ENCODE data around the gene PLVAP. TPM values are rescaled to one million over a fixed set of nuclear protein-coding genes. Genes with fewer than 3 reads are reported as not detected.
A peak's percentile ranks its signal among the peaks of the same experiment; 100 is the strongest.

Gene PLVAP
- total and polyA plus RNA-seq, 2 donors, result 23.6 to 289 TPM

GRCh38 chr19:17322854-17323253 lies 54.3 kb downstream of the PLVAP start:
- WGBS, result 68% methylated on average over 10 of the region's 10 CpGs
- H3K4me1 ChIP-seq (ENCODE audit: insufficient read depth), result peaks cover 2% of the 10 kb centered on the region
- peaks cover 5% of the 10 kb centered on the region for H3K36me3 ChIP-seq (ENCODE audit: insufficient read depth)
- H3K27ac ChIP-seq (ENCODE audit: low read depth), result no peak overlapping the region
- H3K4me3 ChIP-seq (ENCODE audit: low read depth, low read length), result no peak overlapping the region
- DNase-seq (ENCODE audit: extremely low spot score), result no peak

GRCh38 chr19:17321655-17322489 lies 55.3 kb downstream of the PLVAP start:
- H3K27ac ChIP-seq (ENCODE audit: low read depth), result no peak overlapping the region
- 88% methylated on average over 19 of the region's 19 CpGs for WGBS
- H3K36me3 ChIP-seq (ENCODE audit: insufficient read depth), result peaks cover 5% of the 10 kb centered on the region
- H3K4me3 ChIP-seq (ENCODE audit: low read depth, low read length), result no peak overlapping the region
- H3K4me1 ChIP-seq (ENCODE audit: insufficient read depth), result peaks cover 2% of the 10 kb centered on the region
- no peak for DNase-seq (ENCODE audit: extremely low spot score)

DNA sequence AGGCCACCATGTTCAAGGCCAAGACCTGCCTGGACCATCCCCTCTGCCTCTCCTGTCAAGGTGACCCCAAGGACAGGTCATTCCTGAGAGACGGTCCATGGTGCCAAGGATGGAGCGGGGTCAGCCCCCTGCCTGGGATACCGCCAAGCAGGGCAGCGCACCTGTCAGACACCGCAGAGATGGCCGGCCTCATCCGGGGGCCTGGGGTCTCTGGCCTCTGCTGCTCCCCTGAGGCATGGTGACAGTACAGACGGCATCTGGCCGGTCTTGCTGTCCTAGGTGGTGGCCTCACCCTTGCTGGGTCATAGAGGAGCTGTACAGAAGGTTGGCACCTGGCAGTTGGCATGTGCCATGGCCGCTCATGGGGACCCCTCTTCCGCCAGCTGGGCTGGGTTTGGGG lies 56.7 kb downstream of the PLVAP start:
- no peak for DNase-seq (ENCODE audit: extremely low spot score)
- Histone ChIP-seq H3K36me3 (ENCODE audit: insufficient read depth) (peaks cover 5% of the 10 kb centered on the region), H3K27ac (ENCODE audit: low read depth) (no peak overlapping the region), H3K4me1 (ENCODE audit: insufficient read depth) (peaks cover 2% of the 10 kb centered on the region), H3K4me3 (ENCODE audit: low read depth, low read length) (no peak overlapping the region)
- WGBS, result 84% methylated on average over 11 of the region's 11 CpGs

GRCh38 chr19:17319473-17320238 lies 57.5 kb downstream of the PLVAP start:
- WGBS, result 94% methylated on average over 40 of the region's 40 CpGs
- H3K4me1 ChIP-seq (ENCODE audit: insufficient read depth), result peaks cover 2% of the 10 kb centered on the region
- no peak overlapping the region for H3K27ac ChIP-seq (ENCODE audit: low read depth)
- H3K36me3 ChIP-seq (ENCODE audit: insufficient read depth), result peaks cover 5% of the 10 kb centered on the region
- no peak for DNase-seq (ENCODE audit: extremely low spot score)
- no peak overlapping the region for H3K4me3 ChIP-seq (ENCODE audit: low read depth, low read length)

- 84% methylated on average over 6 of the region's 6 CpGs for WGBS
- peaks cover 2% of the 10 kb centered on the region for H3K4me1 ChIP-seq (ENCODE audit: insufficient read depth)
- DNase-seq (ENCODE audit: extremely low spot score), result no peak
- no peak overlapping the region for H3K4me3 ChIP-seq (ENCODE audit: low read depth, low read length)
- no peak overlapping the region for H3K27ac ChIP-seq (ENCODE audit: low read depth)
- H3K36me3 ChIP-seq (ENCODE audit: insufficient read depth), result peaks cover 5% of the 10 kb centered on the region
Observed at GRCh38 chr19:17318966-17319365, 58.2 kb downstream of the PLVAP start.

DNA sequence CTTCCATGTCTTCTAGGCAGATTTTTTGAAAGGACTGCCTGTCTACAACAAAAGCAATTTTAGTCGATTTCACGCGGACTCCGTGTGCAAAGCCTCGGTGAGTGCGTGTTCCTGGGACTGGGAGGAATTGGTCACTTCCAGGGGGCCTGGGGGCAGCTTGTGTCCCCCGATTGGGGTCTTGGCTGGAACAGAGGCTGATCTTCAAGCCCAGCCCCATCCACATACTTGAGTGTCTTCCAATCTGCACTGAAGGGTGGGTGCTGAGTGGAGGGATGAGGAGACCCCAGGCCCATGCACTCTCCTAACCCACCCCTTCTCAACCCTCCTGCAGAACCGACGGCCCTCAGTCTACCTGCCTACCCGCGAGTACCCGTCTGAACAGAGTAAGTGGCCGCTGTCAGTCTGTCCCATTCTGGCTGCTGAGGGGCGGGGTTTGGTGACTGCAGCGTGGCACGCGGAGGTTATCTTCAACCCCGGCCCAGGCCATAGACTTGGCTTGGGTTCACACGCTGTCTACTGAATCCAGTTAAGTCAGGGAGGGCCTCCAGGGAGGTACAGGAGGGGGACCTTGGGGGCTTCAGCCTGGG lies 63.0 kb downstream of the PLVAP start:
- DNase-seq (ENCODE audit: extremely low spot score), result no peak
- no peak overlapping the region for H3K27ac ChIP-seq (ENCODE audit: low read depth)
- WGBS, result 93% methylated on average over 19 of the region's 19 CpGs
- H3K4me3 ChIP-seq (ENCODE audit: low read depth, low read length), result no peak overlapping the region
- no peaks in the 10 kb centered on the region for H3K36me3 ChIP-seq (ENCODE audit: insufficient read depth)
- no peaks in the 10 kb centered on the region for H3K4me1 ChIP-seq (ENCODE audit: insufficient read depth)

DNA sequence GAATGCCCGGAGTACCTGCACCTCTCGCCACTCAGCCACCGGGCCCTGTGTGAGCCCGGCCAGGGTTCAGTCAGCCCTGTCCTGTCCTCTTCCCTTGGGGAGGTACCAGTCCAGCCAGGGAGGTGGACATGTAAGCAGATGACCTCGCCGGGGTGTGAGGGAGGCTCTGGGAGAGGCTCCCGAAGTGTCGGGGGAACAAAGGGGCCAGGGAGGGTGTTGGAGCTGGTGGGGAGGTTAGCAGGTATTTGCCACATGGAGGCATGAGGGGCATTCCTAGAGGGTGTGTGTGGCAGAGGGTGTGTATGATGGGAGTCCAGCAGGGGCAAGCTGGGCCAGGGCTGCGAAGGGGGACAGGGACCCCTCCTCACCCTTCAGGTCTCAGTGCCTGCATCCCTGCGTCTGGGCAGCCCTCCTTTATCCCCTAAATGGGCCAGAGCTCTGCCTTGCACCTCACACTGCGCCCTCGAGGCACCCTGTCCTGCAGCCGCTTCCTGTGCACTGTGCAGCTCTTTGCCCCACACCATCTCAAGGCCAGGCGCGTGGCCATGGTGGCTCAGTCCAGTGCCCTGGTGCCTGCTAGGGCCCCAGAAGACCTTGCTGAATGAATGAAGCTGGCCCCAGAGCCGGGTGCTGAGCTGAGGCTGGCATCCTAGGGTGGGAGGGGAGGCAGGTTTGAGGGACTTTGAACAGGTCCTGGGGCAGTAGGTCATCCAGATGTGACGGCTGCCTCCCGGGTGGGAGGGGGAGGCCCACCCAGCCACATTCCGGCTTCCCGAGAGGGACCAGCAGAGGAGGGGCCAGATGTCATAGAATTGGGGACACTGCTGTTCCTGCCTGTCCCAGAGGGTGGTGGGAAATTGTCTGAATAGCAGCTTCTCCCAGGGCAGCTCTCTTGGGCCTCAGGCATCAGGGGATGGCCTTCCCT lies 64.7 kb downstream of the PLVAP start:
- H3K27ac ChIP-seq (ENCODE audit: low read depth), result no peak overlapping the region
- H3K36me3 ChIP-seq (ENCODE audit: insufficient read depth), result no peaks in the 10 kb centered on the region
- DNase-seq (ENCODE audit: extremely low spot score), result no peak
- WGBS, result 89% methylated on average over 20 of the region's 20 CpGs
- H3K4me3 ChIP-seq (ENCODE audit: low read depth, low read length), result no peak overlapping the region
- H3K4me1 ChIP-seq (ENCODE audit: insufficient read depth), result no peaks in the 10 kb centered on the region

DNA sequence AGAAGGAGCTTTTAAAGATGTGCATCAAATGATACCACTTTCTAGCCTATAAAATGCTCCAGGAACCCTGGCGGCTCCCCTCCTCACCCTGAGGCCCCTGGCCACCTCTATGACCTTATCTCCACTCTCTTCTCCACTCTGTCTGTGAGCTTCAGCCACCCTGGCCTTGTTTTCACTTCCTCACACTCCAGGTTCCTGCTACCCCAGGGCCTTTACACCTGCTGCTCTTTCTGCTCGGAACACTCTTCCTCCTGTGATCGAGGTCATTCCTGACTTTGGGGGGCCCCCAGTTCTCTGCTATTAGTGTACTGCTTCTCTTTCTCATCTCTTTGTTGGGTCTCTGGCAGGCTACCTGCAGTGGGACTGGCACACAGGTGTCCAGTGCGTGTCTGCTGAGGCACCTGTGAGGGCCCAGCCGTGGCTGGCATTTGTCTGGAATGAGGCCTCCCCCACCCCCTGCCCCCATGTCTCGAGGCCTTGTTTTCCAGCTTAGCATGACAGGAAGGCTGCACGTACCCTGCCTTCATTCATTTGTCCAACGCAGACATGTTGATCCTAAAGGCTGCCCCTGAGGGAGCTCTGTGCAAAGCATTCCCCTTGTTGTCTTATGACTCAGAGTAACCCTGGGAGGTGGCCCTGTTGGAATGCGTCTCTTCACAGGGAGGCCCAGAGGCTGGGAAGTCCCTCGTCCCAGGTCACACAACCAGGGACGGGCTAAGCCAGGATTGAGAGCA lies 65.5 kb downstream of the PLVAP start:
- WGBS, result 74% methylated on average over 11 of the region's 11 CpGs
- Histone ChIP-seq H3K4me1 (ENCODE audit: insufficient read depth) (no peaks in the 10 kb centered on the region), H3K36me3 (ENCODE audit: insufficient read depth) (no peaks in the 10 kb centered on the region), H3K4me3 (ENCODE audit: low read depth, low read length) (no peak overlapping the region), H3K27ac (ENCODE audit: low read depth) (no peak overlapping the region)
- no peak for DNase-seq (ENCODE audit: extremely low spot score)

GRCh38 chr19:17309965-17310461 lies 67.1 kb downstream of the PLVAP start:
- 6% methylated on average over 23 of the region's 23 CpGs for WGBS
- Histone ChIP-seq H3K4me1 (ENCODE audit: insufficient read depth) (no peaks in the 10 kb centered on the region), H3K36me3 (ENCODE audit: insufficient read depth) (no peaks in the 10 kb centered on the region), H3K4me3 (ENCODE audit: low read depth, low read length) (peak overlapping the region; percentile 92), H3K27ac (ENCODE audit: low read depth) (no peak overlapping the region)
- DNase-seq (ENCODE audit: extremely low spot score), result no peak

DNA sequence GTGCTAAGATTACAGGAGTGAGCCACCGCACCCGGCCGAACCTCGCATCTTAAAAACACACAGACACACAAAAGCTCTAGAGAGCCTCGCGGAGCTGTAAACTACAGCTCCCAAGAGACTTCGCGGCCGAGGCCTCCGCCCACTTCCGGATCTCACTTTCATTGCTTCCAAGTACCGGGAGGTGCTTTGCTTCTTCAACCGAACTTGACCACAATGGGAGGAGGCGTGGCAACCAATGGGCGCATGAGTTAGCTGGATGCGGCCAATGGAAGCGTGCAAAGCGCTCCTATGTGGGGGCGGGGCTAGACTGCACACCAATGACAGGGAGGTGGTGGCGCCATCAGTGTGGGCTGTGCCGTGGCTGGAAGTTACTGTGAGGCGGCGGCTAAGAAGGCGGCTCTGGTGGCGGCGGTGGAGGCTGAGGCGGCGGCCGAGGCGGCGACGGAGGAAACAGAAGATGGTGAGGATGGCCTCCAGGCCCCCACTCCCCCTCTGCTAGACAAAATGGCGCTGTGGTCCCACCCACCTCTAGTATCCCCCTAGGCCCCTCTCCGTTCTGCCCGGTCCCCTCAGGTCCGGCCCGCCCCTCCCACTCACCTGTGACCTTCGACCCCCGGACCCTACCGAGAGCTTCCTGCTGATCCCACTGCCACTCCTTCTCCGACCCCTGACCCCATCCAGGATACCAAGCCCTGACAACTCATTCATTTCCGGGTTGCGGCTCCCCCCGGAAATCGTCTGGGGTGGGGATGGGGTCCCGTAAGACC lies 67.8 kb downstream of the PLVAP start, which contains the start of gene DDA1:
Gene DDA1 (plus strand): TSS at position 366 of the 767 bp plus-strand sequence. CDS start 92 bp downstream, at position 458.
- no peaks in the 10 kb centered on the region for H3K4me1 ChIP-seq (ENCODE audit: insufficient read depth)
- peak; percentile 99 for DNase-seq (ENCODE audit: extremely low spot score)
- WGBS, result under 1% methylated on average over 46 of the region's 46 CpGs
- peak within 1 kb of the TSS; percentile 35 for H3K27ac ChIP-seq (ENCODE audit: low read depth)
- H3K4me3 ChIP-seq (ENCODE audit: low read depth, low read length), result peak within 1 kb of the TSS; percentile 92
- H3K36me3 ChIP-seq (ENCODE audit: insufficient read depth), result no peaks in the 10 kb centered on the region

DNA sequence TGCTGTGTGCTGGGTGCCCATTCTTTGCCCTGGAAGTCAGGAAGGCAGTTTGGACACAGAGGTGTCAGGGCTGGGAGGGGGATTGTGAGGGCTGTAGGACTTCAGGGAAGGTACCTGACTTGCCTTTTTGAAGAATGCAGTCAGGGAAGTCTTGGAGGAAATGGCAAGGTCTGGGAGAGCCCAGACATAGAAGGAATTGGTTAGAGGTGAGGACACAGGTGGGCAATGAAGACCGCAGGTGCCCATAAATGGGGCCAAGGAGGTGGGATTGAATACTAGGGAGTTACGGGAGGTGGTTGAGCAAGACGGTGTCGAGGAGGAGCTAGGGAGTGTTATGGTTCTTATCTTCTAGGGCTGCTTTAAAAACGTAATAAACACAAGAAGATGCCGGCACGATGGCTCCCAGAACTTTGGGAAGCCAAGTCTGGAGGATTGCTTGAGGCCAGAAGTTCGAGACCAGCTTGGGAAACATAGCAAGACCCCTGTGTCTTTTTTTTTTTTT lies 69.2 kb downstream of the PLVAP start:
- H3K36me3 ChIP-seq (ENCODE audit: insufficient read depth), result no peaks in the 10 kb centered on the region
- no peak for DNase-seq (ENCODE audit: extremely low spot score)
- no peak overlapping the region for H3K27ac ChIP-seq (ENCODE audit: low read depth)
- H3K4me3 ChIP-seq (ENCODE audit: low read depth, low read length), result no peak overlapping the region
- H3K4me1 ChIP-seq (ENCODE audit: insufficient read depth), result no peaks in the 10 kb centered on the region
- WGBS, result 77% methylated on average over 8 of the region's 8 CpGs

All from urinary bladder (tissue), 4 donors.